Activated T-helper 2 cell treated with anti-CD3 and anti-CD28 coated beads, Interferon-gamma antibody, Interleukin-2, Interleukin-4, amounts not matched to agents 10 μg/mL and 5 μg/mL and 100 μg/mL, durations not matched to agents 14 hours and 24 hours and 36 hours (primary cell): ENCODE measurements around the gene HNRNPH2. TPM values are rescaled to one million over a fixed set of nuclear protein-coding genes. Genes with fewer than 3 reads are reported as not detected.

Source experiments
- DNase-seq: peaks from one replicate; pipeline ENCODE4 v3.0.0; 2021; ENCODE audit warnings: low spot score
- H3K27ac Mint-ChIP-seq: one replicate; pipeline ENCODE4 v1.8.0; 2021; ENCODE audit warnings: mixed read lengths
- H3K27me3 Mint-ChIP-seq: one replicate; pipeline ENCODE4 v1.8.0; 2021; ENCODE audit warnings: low read depth, mixed read lengths
- H3K36me3 Mint-ChIP-seq: one replicate; pipeline ENCODE4 v1.8.0; 2021; ENCODE audit warnings: low read depth, mixed read lengths
- H3K4me1 Mint-ChIP-seq: one replicate; pipeline ENCODE4 v1.8.0; 2021; ENCODE audit warnings: low read depth, mixed read lengths
- H3K4me3 Mint-ChIP-seq: one replicate; pipeline ENCODE4 v1.8.0; 2021; ENCODE audit warnings: low read depth, mild to moderate bottlenecking, moderate library complexity, mixed read lengths
- H3K9me3 Mint-ChIP-seq: one replicate; pipeline ENCODE4 v1.8.0; 2021; ENCODE audit warnings: mixed read lengths
- intact Hi-C: fragments of 100-400 bp; cut with micrococcal nuclease; formaldehyde crosslinking; loops from one replicate; pipeline ENCODE4 v1.15.1; 2023
- total RNA-seq: library from RNA; stranded (reverse); gene quantifications from 2 replicates; pipeline ENCODE4 v1.2.3, GENCODE V29; 2022

Gene HNRNPH2
- total RNA-seq = 17.5 and 18.0 TPM in 2 replicates

- DNase-seq = peak; percentile 85
- Mint-ChIP-seq H3K4me3 (peak within 1 kb of the TSS; percentile 99), H3K27ac (peak within 1 kb of the TSS; percentile 94), H3K4me1 (peaks cover 16% of the 10 kb centered on the region), H3K27me3 (no peaks in the 10 kb centered on the region), H3K9me3 (no peaks in the 10 kb centered on the region), H3K36me3 (peaks cover 24% of the 10 kb centered on the region)
- intact Hi-C loops = loop anchor here (1.0 to 2.0 kb wide), 4 partner anchors 13 to 60 kb away; partner anchors contain the start of gene TIMM8A
Observed at GRCh38 chrX:101407748-101408531, at the start of gene HNRNPH2, which contains the start of gene GLA. Gene HNRNPH2, plus strand, starts transcription at chrX:101408222. Its CDS starts 3,767 bp downstream, at chrX:101411989. Gene GLA, minus strand, starts transcription at chrX:101407925. Its CDS starts 22 bp downstream, at chrX:101407903.

GRCh38 chrX:101359966-101360365, 48.1 kb upstream of the HNRNPH2 start:
- H3K27ac Mint-ChIP-seq = no peak overlapping the region
- no peaks in the 10 kb centered on the region for H3K36me3 Mint-ChIP-seq
- peaks cover 3% of the 10 kb centered on the region for H3K4me1 Mint-ChIP-seq
- intact Hi-C loops = no loop called here
- no peaks in the 10 kb centered on the region for H3K9me3 Mint-ChIP-seq
- H3K4me3 Mint-ChIP-seq = no peak overlapping the region
- no peak for DNase-seq
- H3K27me3 Mint-ChIP-seq = no peaks in the 10 kb centered on the region

GRCh38 chrX:101360390-101360789, 47.6 kb upstream of the HNRNPH2 start:
- H3K4me1 Mint-ChIP-seq = peaks cover 3% of the 10 kb centered on the region
- intact Hi-C loops = no loop called here

GRCh38 chrX:101362116-101362515, 45.9 kb upstream of the HNRNPH2 start:
- Mint-ChIP-seq H3K27me3 (no peaks in the 10 kb centered on the region), H3K4me1 (peaks cover 3% of the 10 kb centered on the region), H3K9me3 (no peaks in the 10 kb centered on the region), H3K27ac (no peak overlapping the region), H3K4me3 (no peak overlapping the region), H3K36me3 (no peaks in the 10 kb centered on the region)
- intact Hi-C loops = no loop called here
- DNase-seq = no peak

More at GRCh38 chrX:101360390-101360789, 47.6 kb upstream of the HNRNPH2 start:
- Mint-ChIP-seq H3K27ac (no peak overlapping the region), H3K27me3 (no peaks in the 10 kb centered on the region), H3K9me3 (no peaks in the 10 kb centered on the region), H3K4me3 (no peak overlapping the region), H3K36me3 (no peaks in the 10 kb centered on the region)
- no peak for DNase-seq

- DNase-seq = no peak
- intact Hi-C loops = no loop called here
- Mint-ChIP-seq H3K27ac (no peak overlapping the region), H3K36me3 (no peaks in the 10 kb centered on the region), H3K4me3 (no peak overlapping the region), H3K4me1 (peaks cover 3% of the 10 kb centered on the region), H3K9me3 (no peaks in the 10 kb centered on the region), H3K27me3 (no peaks in the 10 kb centered on the region)
Observed at GRCh38 chrX:101362757-101363156, 45.3 kb upstream of the HNRNPH2 start.

- Mint-ChIP-seq H3K4me1 (no peaks in the 10 kb centered on the region), H3K4me3 (no peak overlapping the region), H3K27me3 (peaks cover 4% of the 10 kb centered on the region), H3K9me3 (no peaks in the 10 kb centered on the region), H3K36me3 (no peaks in the 10 kb centered on the region), H3K27ac (no peak overlapping the region)
- intact Hi-C loops = no loop called here
- no peak for DNase-seq
Observed at GRCh38 chrX:101365301-101365795, 42.7 kb upstream of the HNRNPH2 start.

GRCh38 chrX:101368800-101369199, 39.2 kb upstream of the HNRNPH2 start:
- H3K36me3 Mint-ChIP-seq = no peaks in the 10 kb centered on the region
- peaks cover 4% of the 10 kb centered on the region for H3K27me3 Mint-ChIP-seq
- H3K9me3 Mint-ChIP-seq = no peaks in the 10 kb centered on the region
- DNase-seq = no peak
- intact Hi-C loops = no loop called here
- H3K27ac Mint-ChIP-seq = no peak overlapping the region
- H3K4me3 Mint-ChIP-seq = no peak overlapping the region
- peaks cover 5% of the 10 kb centered on the region for H3K4me1 Mint-ChIP-seq

- intact Hi-C loops = no loop called here
- no peak for DNase-seq
- H3K27me3 Mint-ChIP-seq = peaks cover 4% of the 10 kb centered on the region
- no peaks in the 10 kb centered on the region for H3K9me3 Mint-ChIP-seq
- peaks cover 5% of the 10 kb centered on the region for H3K4me1 Mint-ChIP-seq
- no peak overlapping the region for H3K4me3 Mint-ChIP-seq
- H3K36me3 Mint-ChIP-seq = no peaks in the 10 kb centered on the region
- H3K27ac Mint-ChIP-seq = no peak overlapping the region
Observed at GRCh38 chrX:101369687-101370086, 38.3 kb upstream of the HNRNPH2 start.

- Mint-ChIP-seq H3K27me3 (peaks cover 6% of the 10 kb centered on the region), H3K9me3 (no peaks in the 10 kb centered on the region), H3K4me3 (no peak overlapping the region), H3K27ac (no peak overlapping the region), H3K4me1 (peaks cover 5% of the 10 kb centered on the region), H3K36me3 (no peaks in the 10 kb centered on the region)
- DNase-seq = no peak
- intact Hi-C loops = no loop called here
Observed at GRCh38 chrX:101370888-101371504, 37.0 kb upstream of the HNRNPH2 start.

GRCh38 chrX:101377547-101377946, 30.5 kb upstream of the HNRNPH2 start:
- intact Hi-C loops = no loop called here
- Mint-ChIP-seq H3K27ac (no peak overlapping the region), H3K9me3 (no peaks in the 10 kb centered on the region), H3K4me3 (no peak overlapping the region), H3K36me3 (no peaks in the 10 kb centered on the region), H3K4me1 (no peaks in the 10 kb centered on the region), H3K27me3 (peaks cover 6% of the 10 kb centered on the region)
- no peak for DNase-seq

- H3K4me3 Mint-ChIP-seq = no peak overlapping the region
- H3K36me3 Mint-ChIP-seq = no peaks in the 10 kb centered on the region
- H3K9me3 Mint-ChIP-seq = no peaks in the 10 kb centered on the region
- no peak overlapping the region for H3K27ac Mint-ChIP-seq
- no peak for DNase-seq
- H3K27me3 Mint-ChIP-seq = no peaks in the 10 kb centered on the region
- H3K4me1 Mint-ChIP-seq = peaks cover 7% of the 10 kb centered on the region
- intact Hi-C loops = no loop called here
Observed at GRCh38 chrX:101383679-101384205, 24.3 kb upstream of the HNRNPH2 start.

- H3K27ac Mint-ChIP-seq = no peak overlapping the region
- no peaks in the 10 kb centered on the region for H3K27me3 Mint-ChIP-seq
- H3K9me3 Mint-ChIP-seq = no peaks in the 10 kb centered on the region
- H3K36me3 Mint-ChIP-seq = no peaks in the 10 kb centered on the region
- peaks cover 7% of the 10 kb centered on the region for H3K4me1 Mint-ChIP-seq
- intact Hi-C loops = no loop called here
- H3K4me3 Mint-ChIP-seq = no peak overlapping the region
- DNase-seq = no peak
Observed at GRCh38 chrX:101385026-101385684, 22.9 kb upstream of the HNRNPH2 start.
